Activated naive CD4-positive, alpha-beta T cell treated with anti-CD3 and anti-CD28 coated beads, Interleukin-2, amount 50 U/mL, for 24 hours (primary cell): ENCODE data around the gene CCDC195.

Experiments
- H3K27ac Mint-ChIP-seq: one replicate; pipeline ENCODE4 v1.8.0; 2021; ENCODE audit warnings: mild to moderate bottlenecking, mixed read lengths
- H3K27me3 Mint-ChIP-seq: one replicate; pipeline ENCODE4 v1.8.0; 2021; ENCODE audit warnings: mixed read lengths
- H3K36me3 Mint-ChIP-seq: one replicate; pipeline ENCODE4 v1.8.0; 2021; ENCODE audit warnings: mixed read lengths
- H3K4me1 Mint-ChIP-seq: one replicate; pipeline ENCODE4 v1.8.0; 2021; ENCODE audit warnings: mixed read lengths
- H3K4me3 Mint-ChIP-seq: one replicate; pipeline ENCODE4 v1.8.0; 2021; ENCODE audit warnings: mild to moderate bottlenecking, mixed read lengths
- H3K9me3 Mint-ChIP-seq: one replicate; pipeline ENCODE4 v1.8.0; 2021; ENCODE audit warnings: mixed read lengths

The CCDC195 gene

DNA sequence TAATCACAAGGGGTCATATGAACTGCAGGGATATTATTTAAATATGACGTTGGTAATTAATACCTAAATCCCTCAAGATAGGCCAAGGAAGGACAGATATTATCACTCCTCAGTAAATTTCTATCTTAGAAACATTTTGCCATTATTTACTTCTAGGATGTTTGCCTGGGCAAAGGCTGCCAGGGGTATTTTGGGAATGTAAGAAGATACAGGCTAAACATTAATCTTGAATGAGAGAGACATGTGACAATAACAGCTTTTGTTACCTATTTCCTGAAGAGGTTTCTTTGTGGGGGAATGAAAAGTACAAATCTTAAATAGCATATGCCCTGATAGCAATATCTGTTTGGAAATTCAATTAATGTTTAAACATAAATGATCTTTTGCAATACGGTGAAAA lies 756 bp upstream of the CCDC195 start:
- Mint-ChIP-seq H3K36me3 (no peaks in the 10 kb centered on the region), H3K9me3 (no peaks in the 10 kb centered on the region), H3K27me3 (peaks cover 2% of the 10 kb centered on the region)

DNA sequence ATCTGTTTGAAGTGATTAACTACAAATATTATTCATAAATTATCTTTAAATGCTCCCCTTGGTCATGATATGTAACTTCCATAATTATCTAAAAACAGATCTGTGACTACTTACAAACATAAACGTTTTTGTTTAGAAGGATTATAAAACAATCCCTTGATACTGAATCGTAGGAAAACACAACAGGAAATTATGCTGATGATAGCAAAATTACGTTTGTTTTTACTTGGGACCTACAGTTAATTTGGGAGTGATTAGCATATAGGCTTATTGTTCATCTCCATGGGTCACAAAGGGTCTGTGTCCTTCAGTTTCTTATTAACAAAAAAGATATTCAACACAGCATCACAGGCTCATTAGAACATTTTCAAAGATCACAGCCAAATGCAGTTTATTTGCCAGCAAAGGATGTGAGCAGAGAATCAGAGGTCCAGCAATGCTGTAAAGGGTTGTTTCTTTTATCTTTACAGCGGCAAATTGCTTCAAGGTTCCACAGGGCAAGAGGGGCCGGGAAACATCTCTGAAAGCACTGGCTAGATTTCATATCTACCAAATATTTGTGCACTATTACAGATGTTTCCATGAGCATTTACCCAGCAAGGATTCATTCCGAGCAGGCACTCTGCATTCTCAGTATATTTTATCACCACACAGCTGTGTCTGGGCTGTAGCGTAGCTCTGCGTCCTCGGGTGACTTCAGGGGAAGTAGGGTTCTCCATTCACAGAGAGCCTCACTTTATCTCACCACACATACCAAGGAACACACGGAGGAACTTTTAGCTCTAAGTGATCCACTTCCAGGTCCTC lies 4.1 kb downstream of the CCDC195 start:
- Mint-ChIP-seq H3K27me3 (peaks cover 3% of the 10 kb centered on the region), H3K36me3 (no peaks in the 10 kb centered on the region), H3K4me3 (no peak overlapping the region), H3K4me1 (no peaks in the 10 kb centered on the region), H3K27ac (no peak overlapping the region), H3K9me3 (no peaks in the 10 kb centered on the region)

More for the DNA sequence above, 756 bp upstream of the CCDC195 start:
- H3K4me1 Mint-ChIP-seq = no peaks in the 10 kb centered on the region
- no peak overlapping the region for H3K27ac Mint-ChIP-seq
- no peak overlapping the region for H3K4me3 Mint-ChIP-seq

- no peaks in the 10 kb centered on the region for H3K36me3 Mint-ChIP-seq
- peaks cover 3% of the 10 kb centered on the region for H3K27me3 Mint-ChIP-seq
- H3K4me3 Mint-ChIP-seq = no peak overlapping the region
- H3K27ac Mint-ChIP-seq = no peak overlapping the region
- H3K9me3 Mint-ChIP-seq = no peaks in the 10 kb centered on the region
- H3K4me1 Mint-ChIP-seq = no peaks in the 10 kb centered on the region
These were observed 4.8 kb downstream of the CCDC195 start for GRCh38 chr2:224711381-224711780.

DNA sequence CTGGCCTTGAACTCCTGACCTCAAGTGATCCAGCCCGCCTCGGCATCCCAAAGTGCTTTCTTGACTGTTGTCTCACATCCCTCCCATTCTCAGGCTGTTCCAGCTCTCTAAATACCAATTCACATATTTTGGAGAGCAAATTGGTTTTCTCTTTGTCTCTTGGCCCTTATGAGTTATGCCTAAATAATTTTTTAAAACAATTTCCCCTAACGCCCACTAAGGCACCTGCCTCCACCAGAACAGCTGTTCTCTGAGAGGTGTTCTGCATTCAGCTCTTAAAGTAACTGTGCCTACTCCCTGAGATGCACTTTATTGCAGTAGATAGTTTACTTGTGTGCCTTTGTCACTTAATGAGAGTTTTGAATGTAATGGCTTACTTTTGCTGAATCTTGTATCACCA lies 6.9 kb downstream of the CCDC195 start:
- Mint-ChIP-seq H3K27me3 (peaks cover 4% of the 10 kb centered on the region), H3K4me1 (no peaks in the 10 kb centered on the region), H3K9me3 (no peaks in the 10 kb centered on the region), H3K4me3 (no peak overlapping the region), H3K27ac (no peak overlapping the region), H3K36me3 (no peaks in the 10 kb centered on the region)

DNA sequence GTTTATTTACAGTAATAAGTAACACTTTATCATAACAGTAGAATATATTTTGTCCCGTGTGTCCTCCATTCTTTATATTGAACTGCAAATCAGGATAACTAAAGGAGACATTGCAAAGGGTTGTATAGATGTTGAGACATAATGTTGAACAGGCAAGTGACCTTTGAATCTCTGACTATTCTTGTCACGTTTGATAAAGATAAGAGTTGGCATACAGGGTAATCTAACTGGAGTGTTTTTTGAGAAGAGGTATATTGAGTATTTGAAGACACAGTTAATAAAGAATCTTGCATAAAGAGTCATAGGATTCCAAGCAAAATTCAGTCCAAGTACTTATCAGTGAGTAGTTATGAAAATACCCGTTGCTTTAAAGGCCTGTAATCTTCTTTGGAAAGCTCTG lies 21.7 kb downstream of the CCDC195 start:
- Mint-ChIP-seq H3K36me3 (no peaks in the 10 kb centered on the region), H3K4me1 (no peaks in the 10 kb centered on the region), H3K9me3 (no peaks in the 10 kb centered on the region), H3K27me3 (no peaks in the 10 kb centered on the region), H3K27ac (no peak overlapping the region), H3K4me3 (no peak overlapping the region)

- Mint-ChIP-seq H3K4me1 (no peaks in the 10 kb centered on the region), H3K27me3 (no peaks in the 10 kb centered on the region), H3K9me3 (no peaks in the 10 kb centered on the region), H3K4me3 (no peak overlapping the region), H3K36me3 (no peaks in the 10 kb centered on the region), H3K27ac (no peak overlapping the region)
These were observed 24.6 kb downstream of the CCDC195 start for GRCh38 chr2:224691563-224691962.

- H3K4me3 Mint-ChIP-seq = no peak overlapping the region
- no peaks in the 10 kb centered on the region for H3K36me3 Mint-ChIP-seq
- no peak overlapping the region for H3K27ac Mint-ChIP-seq
- no peaks in the 10 kb centered on the region for H3K9me3 Mint-ChIP-seq
- no peaks in the 10 kb centered on the region for H3K4me1 Mint-ChIP-seq
- no peaks in the 10 kb centered on the region for H3K27me3 Mint-ChIP-seq
These were observed 25.3 kb downstream of the CCDC195 start for GRCh38 chr2:224690868-224691267.

DNA sequence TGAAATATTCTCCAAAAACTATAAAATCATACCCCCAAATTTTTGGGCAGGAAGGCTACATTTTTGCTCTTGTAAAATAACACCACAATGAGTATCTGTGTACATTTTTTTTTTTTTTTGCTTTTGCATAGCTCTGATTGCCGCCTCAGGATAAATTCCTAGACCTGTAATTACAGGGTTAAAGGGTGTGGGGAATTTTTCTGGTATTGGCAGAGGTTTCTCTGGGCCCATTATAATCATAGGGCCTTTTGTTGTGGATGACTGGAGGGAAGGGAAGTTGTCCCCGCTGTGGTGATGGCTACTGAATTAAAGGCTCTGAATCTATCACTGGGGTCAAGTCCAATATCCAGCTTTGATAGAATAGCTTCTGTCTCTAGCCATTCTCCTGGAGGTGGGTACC lies 26.6 kb downstream of the CCDC195 start:
- H3K9me3 Mint-ChIP-seq = no peaks in the 10 kb centered on the region
- no peaks in the 10 kb centered on the region for H3K36me3 Mint-ChIP-seq
- no peaks in the 10 kb centered on the region for H3K27me3 Mint-ChIP-seq
- no peak overlapping the region for H3K27ac Mint-ChIP-seq
- no peak overlapping the region for H3K4me3 Mint-ChIP-seq
- H3K4me1 Mint-ChIP-seq = no peaks in the 10 kb centered on the region

- Mint-ChIP-seq H3K27ac (no peak overlapping the region), H3K9me3 (no peaks in the 10 kb centered on the region), H3K4me3 (no peak overlapping the region), H3K4me1 (no peaks in the 10 kb centered on the region), H3K27me3 (no peaks in the 10 kb centered on the region), H3K36me3 (no peaks in the 10 kb centered on the region)
These were observed 27.2 kb downstream of the CCDC195 start for GRCh38 chr2:224688997-224689396.

DNA sequence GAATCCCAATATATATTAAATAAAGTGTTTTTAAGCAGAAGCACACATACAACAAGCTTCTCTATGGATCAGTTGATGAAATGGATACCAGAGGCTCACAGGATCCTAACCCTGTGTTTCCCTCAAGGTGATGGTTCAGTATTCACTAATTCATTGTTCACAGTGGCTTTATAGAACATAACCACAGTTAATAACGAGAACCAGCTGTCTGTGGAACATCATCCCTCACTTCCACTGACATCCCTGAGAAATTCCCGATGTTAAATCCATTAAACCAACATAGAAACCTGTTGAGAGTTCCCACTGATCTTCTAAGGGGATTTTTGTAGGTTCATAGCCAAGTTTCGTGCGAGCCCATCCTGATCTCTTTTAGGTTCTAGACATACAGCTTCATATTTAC lies 29.0 kb downstream of the CCDC195 start:
- Mint-ChIP-seq H3K9me3 (no peaks in the 10 kb centered on the region), H3K4me3 (no peak overlapping the region), H3K36me3 (no peaks in the 10 kb centered on the region), H3K4me1 (no peaks in the 10 kb centered on the region), H3K27ac (no peak overlapping the region), H3K27me3 (no peaks in the 10 kb centered on the region)

DNA sequence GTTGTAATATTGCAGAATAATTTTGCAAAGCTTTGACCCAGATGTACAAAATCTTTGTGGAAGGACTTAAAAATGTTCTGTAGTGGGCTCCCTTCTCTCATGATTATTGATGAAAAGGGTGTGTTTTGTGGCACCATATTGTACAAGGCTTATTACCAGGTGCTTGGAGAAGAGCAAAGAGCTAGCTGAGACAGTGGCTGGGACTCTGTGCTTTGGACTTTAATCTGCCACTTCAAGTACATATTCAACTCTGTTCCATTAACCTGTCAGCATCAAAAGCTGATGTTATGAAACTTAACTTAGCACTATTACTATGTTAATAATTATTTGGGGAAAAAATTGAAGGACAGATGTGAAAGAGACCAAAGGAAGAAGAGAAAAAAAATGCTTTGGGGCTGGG lies 31.0 kb downstream of the CCDC195 start:
- no peak overlapping the region for H3K27ac Mint-ChIP-seq
- H3K4me3 Mint-ChIP-seq = no peak overlapping the region
- no peaks in the 10 kb centered on the region for H3K9me3 Mint-ChIP-seq
- no peaks in the 10 kb centered on the region for H3K27me3 Mint-ChIP-seq
- H3K4me1 Mint-ChIP-seq = no peaks in the 10 kb centered on the region
- no peaks in the 10 kb centered on the region for H3K36me3 Mint-ChIP-seq

DNA sequence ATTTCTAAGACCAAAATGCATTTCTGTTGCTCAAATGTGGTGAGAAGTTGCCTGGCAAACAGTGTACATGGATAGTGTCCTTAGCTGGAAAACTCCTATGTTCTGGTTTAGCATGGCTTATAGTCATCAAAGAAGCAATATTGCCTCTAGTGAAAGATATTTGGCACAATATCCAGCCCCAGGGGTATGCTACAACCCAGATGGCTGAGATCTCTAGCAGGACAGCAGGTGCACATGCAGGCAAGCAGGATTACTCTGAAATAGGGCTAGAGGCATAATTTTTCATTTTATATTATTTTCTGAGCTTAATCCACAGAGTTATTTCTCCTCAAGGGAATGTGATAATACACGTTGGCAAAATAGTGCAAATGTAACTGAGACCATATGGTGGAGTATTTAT lies 34.0 kb downstream of the CCDC195 start:
- Mint-ChIP-seq H3K27ac (no peak overlapping the region), H3K9me3 (no peaks in the 10 kb centered on the region), H3K36me3 (no peaks in the 10 kb centered on the region), H3K4me3 (no peak overlapping the region), H3K4me1 (no peaks in the 10 kb centered on the region), H3K27me3 (no peaks in the 10 kb centered on the region)

- no peak overlapping the region for H3K27ac Mint-ChIP-seq
- no peak overlapping the region for H3K4me3 Mint-ChIP-seq
- no peaks in the 10 kb centered on the region for H3K27me3 Mint-ChIP-seq
- no peaks in the 10 kb centered on the region for H3K36me3 Mint-ChIP-seq
- H3K4me1 Mint-ChIP-seq = no peaks in the 10 kb centered on the region
- no peaks in the 10 kb centered on the region for H3K9me3 Mint-ChIP-seq
These were observed 44.4 kb downstream of the CCDC195 start for GRCh38 chr2:224671731-224672130.

DNA sequence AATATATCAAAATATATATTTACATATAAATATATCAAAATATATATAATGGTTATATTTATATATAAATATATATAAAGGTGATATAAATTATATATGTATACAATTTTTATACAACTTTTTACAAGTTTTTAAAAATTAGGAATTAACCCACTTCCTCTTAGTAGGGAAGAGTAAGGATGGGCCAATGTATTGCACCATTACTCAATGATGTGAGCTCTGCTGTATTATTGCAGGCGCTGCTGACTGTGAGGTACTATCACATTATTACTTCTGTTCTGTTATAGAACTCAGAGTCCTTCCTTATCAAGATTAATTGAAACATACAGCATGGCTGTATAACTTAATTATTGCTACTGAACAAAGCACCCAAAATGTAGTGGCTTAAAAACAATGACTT lies 46.0 kb downstream of the CCDC195 start:
- Mint-ChIP-seq H3K4me3 (no peak overlapping the region), H3K36me3 (no peaks in the 10 kb centered on the region), H3K9me3 (no peaks in the 10 kb centered on the region), H3K27me3 (no peaks in the 10 kb centered on the region), H3K4me1 (no peaks in the 10 kb centered on the region), H3K27ac (no peak overlapping the region)

GRCh38 chr2:224669449-224669848 lies 46.7 kb downstream of the CCDC195 start:
- Mint-ChIP-seq H3K9me3 (no peaks in the 10 kb centered on the region), H3K4me3 (no peak overlapping the region), H3K36me3 (no peaks in the 10 kb centered on the region), H3K27me3 (no peaks in the 10 kb centered on the region), H3K27ac (no peak overlapping the region), H3K4me1 (no peaks in the 10 kb centered on the region)

- H3K36me3 Mint-ChIP-seq = peaks cover 3% of the 10 kb centered on the region
- H3K9me3 Mint-ChIP-seq = peaks cover 3% of the 10 kb centered on the region
- no peak overlapping the region for H3K27ac Mint-ChIP-seq
- no peak overlapping the region for H3K4me3 Mint-ChIP-seq
- no peaks in the 10 kb centered on the region for H3K4me1 Mint-ChIP-seq
- no peaks in the 10 kb centered on the region for H3K27me3 Mint-ChIP-seq
These were observed 47.8 kb downstream of the CCDC195 start for GRCh38 chr2:224668123-224668909.
